GM15510 (cell line): ENCODE data around the gene GJA10.

Experiments used
- POLR2A ChIP-seq: IDR thresholded peaks from 3 replicates; pipeline ENCODE4 v1.6.1; 2011; ENCODE audit warnings: borderline replicate concordance; ENCODE audit not compliant: insufficient read length; ENCODE audit errors: extremely low read depth

Gene GJA10

GRCh38 chr6:89939144-89939543 lies 44.9 kb downstream of the GJA10 start:
- TF ChIP-seq POLR2A, result no peak

DNA sequence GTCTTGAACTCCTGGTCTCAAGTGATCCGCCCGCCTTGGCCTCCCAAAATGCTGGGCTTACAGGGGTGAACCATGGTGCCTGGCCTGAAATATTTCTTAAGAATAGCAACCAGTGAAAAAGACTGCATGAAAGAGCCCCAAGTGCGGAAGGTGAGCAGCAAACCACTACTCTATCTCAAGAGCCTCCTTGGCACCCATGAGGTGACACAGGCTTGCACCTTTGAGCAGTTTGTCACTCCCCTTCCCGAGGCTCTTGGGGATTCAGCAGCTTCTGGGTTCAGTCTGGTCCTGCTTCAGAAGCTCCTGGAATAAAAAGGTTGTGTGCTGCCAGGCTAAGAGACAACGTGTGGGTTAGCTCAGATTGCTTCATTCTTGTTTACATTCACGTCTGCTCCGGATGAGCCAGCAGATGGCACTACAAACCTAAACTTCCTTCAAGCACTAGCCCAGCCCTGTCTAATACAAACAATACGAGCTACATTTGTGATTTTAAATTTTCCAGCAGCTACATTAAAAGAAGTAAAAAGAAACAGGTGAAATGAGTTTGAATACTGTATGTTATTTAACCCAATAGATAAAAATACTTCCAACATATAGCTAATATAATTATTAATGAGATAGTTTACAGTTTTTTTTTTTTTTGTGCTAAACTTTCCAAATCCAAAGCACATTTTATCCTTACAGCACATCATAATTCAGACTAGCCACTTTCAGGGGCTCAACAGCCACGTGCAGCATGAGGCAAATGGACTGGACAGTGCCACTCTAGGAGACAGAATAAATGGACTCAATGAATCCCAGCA lies 46.2 kb downstream of the GJA10 start:
- no peak for TF ChIP-seq POLR2A

- TF ChIP-seq POLR2A, result no peak
Observed at GRCh38 chr6:89941031-89941762, 46.9 kb downstream of the GJA10 start.

DNA sequence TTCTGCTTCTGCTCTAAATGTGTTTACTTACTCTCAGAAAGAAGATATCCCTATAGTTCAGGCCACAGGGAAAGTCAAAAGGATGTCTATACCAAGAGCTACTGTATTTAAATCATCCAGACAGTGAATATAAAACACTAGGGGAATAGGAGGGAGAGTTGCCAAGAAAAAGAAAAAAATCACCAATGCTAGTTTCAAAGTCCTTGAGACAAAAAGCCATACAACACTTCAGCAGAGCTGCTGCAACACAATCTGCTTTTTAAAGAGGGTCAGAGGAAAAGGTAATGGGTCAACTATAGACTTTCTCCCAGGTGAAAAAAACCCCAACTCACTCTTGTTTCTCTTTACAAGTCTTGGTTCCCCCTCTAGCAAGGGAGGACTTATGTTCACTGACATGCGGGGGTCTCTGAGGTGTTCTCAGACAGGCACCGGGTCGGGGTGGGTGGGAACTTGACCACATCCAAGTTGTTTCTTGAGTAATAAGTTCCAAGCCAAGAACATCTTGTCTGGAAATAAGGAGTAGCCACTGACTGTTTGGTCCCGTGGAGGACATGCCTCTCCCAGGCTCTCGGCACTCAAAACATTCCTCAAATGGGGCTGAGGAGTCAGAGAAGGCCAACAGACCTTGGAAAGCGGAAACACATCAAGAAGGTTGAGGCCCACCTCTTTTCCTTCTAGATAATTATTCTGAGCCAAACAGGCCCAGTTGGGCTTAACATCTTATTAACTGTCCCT lies 47.7 kb downstream of the GJA10 start:
- TF ChIP-seq POLR2A, result no peak

- no peak for TF ChIP-seq POLR2A
Observed at GRCh38 chr6:89942601-89943000, 48.3 kb downstream of the GJA10 start.

GRCh38 chr6:89944181-89944755 lies 50.0 kb downstream of the GJA10 start:
- no peak for TF ChIP-seq POLR2A

DNA sequence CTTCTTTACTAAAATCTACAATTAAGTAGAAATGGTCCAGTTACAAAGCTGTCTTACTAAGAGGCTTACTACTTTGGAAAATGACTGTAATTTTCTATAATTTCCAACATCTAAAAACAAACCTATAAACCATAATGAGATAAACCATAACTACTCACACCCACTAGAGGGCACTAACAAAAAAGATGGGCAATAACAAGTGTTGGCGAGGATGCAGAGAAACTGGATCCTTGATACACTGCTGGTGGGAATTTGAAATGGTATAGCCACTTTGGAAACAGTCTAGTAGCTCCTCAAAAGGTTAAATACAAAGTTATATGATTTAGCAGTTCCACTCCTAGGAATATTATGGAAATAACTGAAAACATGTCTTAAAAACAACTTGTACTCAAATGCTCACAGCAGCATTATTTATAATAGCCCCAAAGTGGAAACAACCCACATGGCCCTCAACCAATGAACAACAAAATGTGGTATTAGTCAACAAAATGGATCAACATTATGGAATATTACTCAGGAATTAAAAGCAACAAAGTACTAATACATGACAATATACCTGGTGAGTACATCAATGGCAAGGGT lies 50.6 kb downstream of the GJA10 start:
- no peak for TF ChIP-seq POLR2A
